ENCODE measurements around the gene CDKN2B.

CDKN2B gene

GRCh38 chr9:21984101-21984500 lies 25.0 kb downstream of the CDKN2B start:
- no peak for TF ChIP-seq EGR1 (IDR thresholded peaks at IDR 0.05)
- TF ChIP-seq ZBTB7A (IDR thresholded peaks at IDR 0.05; ENCODE audit: low read depth), result no peak
- TF ChIP-seq TEAD4 (IDR thresholded peaks at IDR 0.05), result no peak
- no peak for TF ChIP-seq REST (IDR thresholded peaks at IDR 0.05; ENCODE audit: low read depth)
- TF ChIP-seq FOXM1 (IDR thresholded peaks at IDR 0.05; ENCODE audit: borderline replicate concordance, low read depth), result no peak

GRCh38 chr9:21983561-21983935 lies 25.6 kb downstream of the CDKN2B start:
- TF ChIP-seq NFIC (IDR thresholded peaks at IDR 0.05), result no peak
- no peak for TF ChIP-seq TCF12 (IDR thresholded peaks at IDR 0.05; ENCODE audit: low read depth)
- no peak for TF ChIP-seq EGR1 (IDR thresholded peaks at IDR 0.05)
- no peak for TF ChIP-seq MAX (IDR thresholded peaks at IDR 0.05)
- no peak for TF ChIP-seq EP300 (IDR thresholded peaks at IDR 0.05; ENCODE audit: borderline replicate concordance)
- TF ChIP-seq YY1 (IDR thresholded peaks at IDR 0.05; ENCODE audit: low read depth), result no peak
- TF ChIP-seq TEAD4 (IDR thresholded peaks at IDR 0.05), result no peak
- TF ChIP-seq REST (IDR thresholded peaks at IDR 0.05; ENCODE audit: low read depth), result no peak
- TF ChIP-seq TAF1 (IDR thresholded peaks at IDR 0.05; ENCODE audit: low read depth), result no peak
- no peak for TF ChIP-seq USF1 (IDR thresholded peaks at IDR 0.05)
- no peak for TF ChIP-seq CREB1 (IDR thresholded peaks at IDR 0.05; ENCODE audit: low read depth)

GRCh38 chr9:21982861-21983560 lies 26.1 kb downstream of the CDKN2B start:
- TF ChIP-seq REST (IDR thresholded peaks at IDR 0.05; ENCODE audit: low read depth) (no peak), USF1 (IDR thresholded peaks at IDR 0.05) (no peak), TCF12 (IDR thresholded peaks at IDR 0.05; ENCODE audit: low read depth) (no peak), YY1 (IDR thresholded peaks at IDR 0.05; ENCODE audit: low read depth) (no peak), FOXM1 (IDR thresholded peaks at IDR 0.05; ENCODE audit: borderline replicate concordance, low read depth) (no peak), EGR1 (IDR thresholded peaks at IDR 0.05) (no peak), CEBPB (IDR thresholded peaks at IDR 0.05) (no peak), MAX (IDR thresholded peaks at IDR 0.05) (no peak), TEAD4 (IDR thresholded peaks at IDR 0.05) (no peak), ZBTB7A (IDR thresholded peaks at IDR 0.05; ENCODE audit: low read depth) (no peak), TAF1 (IDR thresholded peaks at IDR 0.05; ENCODE audit: low read depth) (no peak), RAD21 (IDR thresholded peaks at IDR 0.05; ENCODE audit: low read depth) (no peak), CREB1 (IDR thresholded peaks at IDR 0.05; ENCODE audit: low read depth) (no peak), NFIC (IDR thresholded peaks at IDR 0.05) (no peak), EP300 (IDR thresholded peaks at IDR 0.05; ENCODE audit: borderline replicate concordance) (no peak)

- TF ChIP-seq TCF12 (IDR thresholded peaks at IDR 0.05; ENCODE audit: low read depth), result no peak
- no peak for TF ChIP-seq TEAD4 (IDR thresholded peaks at IDR 0.05)
- TF ChIP-seq YY1 (IDR thresholded peaks at IDR 0.05; ENCODE audit: low read depth), result no peak
Measured at GRCh38 chr9:21982391-21982790, 26.7 kb downstream of the CDKN2B start.

- TF ChIP-seq EP300 (IDR thresholded peaks at IDR 0.05; ENCODE audit: borderline replicate concordance) (no peak), FOXM1 (IDR thresholded peaks at IDR 0.05; ENCODE audit: borderline replicate concordance, low read depth) (no peak), USF1 (IDR thresholded peaks at IDR 0.05) (no peak), REST (IDR thresholded peaks at IDR 0.05; ENCODE audit: low read depth) (no peak), RAD21 (IDR thresholded peaks at IDR 0.05; ENCODE audit: low read depth) (no peak)
Measured at GRCh38 chr9:21976334-21976875, 32.7 kb downstream of the CDKN2B start.
